Mesothelial cell of epicardium (in vitro differentiated cells): ENCODE results near the gene TVP23B. TPM values are rescaled to one million over a fixed set of nuclear protein-coding genes. Genes with fewer than 3 reads are reported as not detected.
"Not testable (repeated sequence)": the region's sequence is repeated elsewhere in the genome, so short reads cannot be mapped to it uniquely, and the experiment has no call there.

Experiments
- DNase-seq, 2 experiments: peaks; one replicate each; pipeline ENCODE4 v3.0.0; 2021; ENCODE audit warnings: low spot score in 2 of 2; ENCODE audit not compliant: unreplicated experiment in 2 of 2
- H3K27ac Mint-ChIP-seq: 2 replicates; pipeline ENCODE4 v1.8.0; 2021; ENCODE audit warnings: mixed read lengths
- H3K27me3 Mint-ChIP-seq: 2 replicates; pipeline ENCODE4 v1.8.0; 2021; ENCODE audit warnings: low read depth, mixed read lengths
- H3K36me3 Mint-ChIP-seq: 2 replicates; pipeline ENCODE4 v1.8.0; 2021; ENCODE audit warnings: mixed read lengths
- H3K4me1 Mint-ChIP-seq: 2 replicates; pipeline ENCODE4 v1.8.0; 2021; ENCODE audit warnings: mixed read lengths
- H3K4me3 Mint-ChIP-seq: 2 replicates; pipeline ENCODE4 v1.8.0; 2021; ENCODE audit warnings: mild to moderate bottlenecking, moderate library complexity, mixed read lengths
- H3K9me3 Mint-ChIP-seq: 2 replicates; pipeline ENCODE4 v1.8.0; 2021; ENCODE audit warnings: mixed read lengths
- CTCF ChIP-seq: fragments of 200-600 bp; sonication (generic); IDR thresholded peaks from one replicate; pipeline ENCODE4 v1.5.0; 2021; ENCODE audit warnings: antibody characterized with exemption; ENCODE audit not compliant: unreplicated experiment
- total RNA-seq: library from RNA; stranded (reverse); gene quantifications from 3 replicates; pipeline ENCODE4 v1.2.1, GENCODE V29; 2021

The TVP23B gene
- total RNA-seq, 1 donor from 2014 or later = 31.5 TPM

DNA sequence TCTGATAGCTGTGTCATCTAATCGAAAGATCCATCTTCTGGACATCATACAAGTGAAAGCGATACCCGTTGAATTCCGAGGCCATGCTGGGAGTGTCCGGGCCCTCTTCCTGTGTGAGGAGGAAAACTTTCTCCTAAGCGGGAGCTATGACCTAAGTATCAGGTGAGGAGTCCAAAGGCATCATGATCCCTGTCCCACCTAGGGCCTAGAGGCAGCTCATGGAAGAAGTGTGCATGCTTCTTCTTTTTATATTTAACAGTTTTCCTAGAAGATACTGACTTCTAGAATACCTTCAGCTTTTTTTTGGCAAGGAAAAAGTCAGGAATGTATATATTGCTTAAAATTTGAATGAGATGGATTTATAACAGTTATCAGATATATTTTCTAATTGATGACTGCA is 22.6 kb upstream of the TVP23B start:
- not testable (repeated sequence) for H3K4me1 Mint-ChIP-seq, H3K4me3 Mint-ChIP-seq, DNase-seq, H3K27me3 Mint-ChIP-seq, H3K9me3 Mint-ChIP-seq, H3K27ac Mint-ChIP-seq, H3K36me3 Mint-ChIP-seq

GRCh38 chr17:18760221-18760620 is 20.8 kb upstream of the TVP23B start:
- not testable (repeated sequence) for H3K27ac Mint-ChIP-seq, H3K9me3 Mint-ChIP-seq

DNA sequence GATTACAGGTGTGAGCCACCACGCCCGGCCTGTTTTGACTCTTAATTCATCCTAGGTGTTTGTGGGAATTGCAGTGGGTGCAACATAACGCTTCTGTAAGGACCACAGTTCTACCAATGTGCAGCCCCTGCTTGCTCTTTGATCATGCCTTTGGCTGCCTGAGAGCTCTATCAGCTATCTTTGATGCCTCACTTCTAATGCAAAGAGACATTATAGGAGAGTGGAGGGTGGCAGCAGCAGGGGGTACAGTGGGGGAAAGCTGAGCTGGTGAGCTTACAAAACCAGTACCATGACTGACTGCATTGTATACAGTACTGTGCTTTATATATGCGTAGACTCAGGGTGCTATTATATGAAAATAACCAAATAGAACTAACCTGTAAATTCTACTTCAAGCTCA is 10.4 kb upstream of the TVP23B start:
- H3K27me3 Mint-ChIP-seq, H3K27ac Mint-ChIP-seq, H3K36me3 Mint-ChIP-seq, H3K9me3 Mint-ChIP-seq, DNase-seq, H3K4me3 Mint-ChIP-seq: not testable (repeated sequence)
- peaks cover 16% of the 10 kb centered on the region for H3K4me1 Mint-ChIP-seq

More at GRCh38 chr17:18760221-18760620, 20.8 kb upstream of the TVP23B start:
- not testable (repeated sequence) for DNase-seq, H3K4me3 Mint-ChIP-seq, H3K4me1 Mint-ChIP-seq, H3K27me3 Mint-ChIP-seq, H3K36me3 Mint-ChIP-seq

DNA sequence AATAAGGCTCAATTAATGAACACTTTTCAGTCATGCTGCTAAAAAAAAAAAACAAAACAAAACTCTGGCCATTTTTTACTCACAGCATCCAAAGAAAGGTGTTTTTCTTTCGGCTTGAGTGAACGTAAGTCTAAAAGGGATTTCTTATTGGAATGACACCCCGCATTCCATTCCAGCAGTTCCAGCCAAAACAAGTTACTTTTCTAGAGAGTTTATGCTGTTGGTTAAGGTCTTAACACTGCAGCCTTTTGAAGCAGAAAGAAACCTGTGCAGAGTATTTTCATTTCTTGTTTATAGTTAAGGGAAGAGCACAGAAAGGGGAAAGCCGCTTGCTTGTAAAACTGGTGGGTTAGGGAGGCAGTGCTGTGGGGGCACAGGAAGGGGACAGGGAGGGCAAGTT is 9.9 kb upstream of the TVP23B start:
- H3K27me3 Mint-ChIP-seq, H3K36me3 Mint-ChIP-seq, DNase-seq, H3K4me3 Mint-ChIP-seq, H3K9me3 Mint-ChIP-seq: not testable (repeated sequence)
- H3K27ac Mint-ChIP-seq = peak overlapping the region; percentile 92
- H3K4me1 Mint-ChIP-seq = peaks cover 16% of the 10 kb centered on the region

- H3K4me3 Mint-ChIP-seq = no peak overlapping the region
- no peaks in the 10 kb centered on the region for H3K9me3 Mint-ChIP-seq
- H3K27me3 Mint-ChIP-seq = no peaks in the 10 kb centered on the region
- no peak for TF ChIP-seq CTCF
- H3K4me1 Mint-ChIP-seq = peaks cover 16% of the 10 kb centered on the region
- H3K27ac Mint-ChIP-seq = no peak overlapping the region
- H3K36me3 Mint-ChIP-seq = no peaks in the 10 kb centered on the region
- DNase-seq = no peak
Observed at GRCh38 chr17:18772471-18772870, 8.5 kb upstream of the TVP23B start.

- not testable (repeated sequence) for H3K27me3 Mint-ChIP-seq, DNase-seq, H3K9me3 Mint-ChIP-seq, H3K36me3 Mint-ChIP-seq
- H3K27ac Mint-ChIP-seq = peak overlapping the region; percentile 88
- peaks cover 20% of the 10 kb centered on the region for H3K4me1 Mint-ChIP-seq
- H3K4me3 Mint-ChIP-seq = peak overlapping the region; percentile 63
Observed at GRCh38 chr17:18781805-18782204, 822 bp downstream of the TVP23B start.

- H3K4me3 Mint-ChIP-seq, H3K36me3 Mint-ChIP-seq, DNase-seq, H3K27ac Mint-ChIP-seq, H3K9me3 Mint-ChIP-seq, H3K27me3 Mint-ChIP-seq: not testable (repeated sequence)
- H3K4me1 Mint-ChIP-seq = peaks cover 16% of the 10 kb centered on the region
Observed at GRCh38 chr17:18785933-18786332, 5.0 kb downstream of the TVP23B start.

GRCh38 chr17:18786890-18787289 is 5.9 kb downstream of the TVP23B start:
- not testable (repeated sequence) for H3K27ac Mint-ChIP-seq, H3K36me3 Mint-ChIP-seq, H3K9me3 Mint-ChIP-seq, DNase-seq, H3K27me3 Mint-ChIP-seq, H3K4me3 Mint-ChIP-seq
- peaks cover 15% of the 10 kb centered on the region for H3K4me1 Mint-ChIP-seq

GRCh38 chr17:18791402-18791801 is 10.4 kb downstream of the TVP23B start:
- peaks cover 12% of the 10 kb centered on the region for H3K4me1 Mint-ChIP-seq
- H3K9me3 Mint-ChIP-seq, H3K27me3 Mint-ChIP-seq, H3K4me3 Mint-ChIP-seq, H3K36me3 Mint-ChIP-seq, H3K27ac Mint-ChIP-seq, DNase-seq: not testable (repeated sequence)

DNA sequence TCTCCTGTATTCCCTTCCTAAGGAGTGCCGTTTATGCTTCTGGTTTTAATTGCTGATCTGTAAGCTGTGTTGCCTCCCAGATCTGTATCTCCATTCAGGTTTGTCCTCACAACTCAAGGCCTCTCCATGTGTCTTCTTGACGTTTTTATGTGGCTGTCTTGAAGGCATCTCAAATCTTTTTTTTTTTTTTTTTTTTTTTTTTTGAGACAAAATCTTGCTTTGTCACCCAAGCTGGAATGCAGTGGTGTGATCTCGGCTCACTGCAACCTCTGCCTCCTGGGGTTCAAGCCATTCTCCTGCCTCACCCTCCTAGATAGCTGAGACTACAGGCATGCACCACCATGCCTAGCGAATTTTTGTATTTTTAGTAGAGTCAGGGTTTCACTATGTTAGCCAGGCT is 13.9 kb downstream of the TVP23B start:
- Mint-ChIP-seq H3K4me1 (peaks cover 12% of the 10 kb centered on the region), H3K27ac (peak overlapping the region; percentile 71)

DNA sequence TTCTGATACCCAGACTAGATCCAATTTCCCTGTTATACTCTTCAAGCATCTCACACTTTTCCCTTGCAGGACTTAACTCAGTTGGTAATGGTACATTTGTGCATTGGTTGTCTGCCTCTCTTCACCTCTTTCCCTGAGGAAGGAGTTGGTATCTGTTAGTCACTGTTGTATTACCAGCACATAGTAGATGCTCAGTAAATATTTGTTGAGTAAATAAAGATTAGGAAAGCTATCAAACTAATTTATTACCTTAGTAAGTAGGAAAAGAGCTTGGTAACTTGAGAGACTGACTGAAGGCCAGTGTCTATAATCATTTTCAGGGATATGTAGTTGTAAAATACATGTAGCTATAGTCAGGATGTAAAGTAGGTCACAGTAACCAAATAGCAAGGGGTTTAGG is 15.9 kb downstream of the TVP23B start:
- H3K4me1 Mint-ChIP-seq = peaks cover 14% of the 10 kb centered on the region
- H3K27me3 Mint-ChIP-seq, DNase-seq, H3K27ac Mint-ChIP-seq, H3K9me3 Mint-ChIP-seq, H3K4me3 Mint-ChIP-seq: not testable (repeated sequence)
- peaks cover 14% of the 10 kb centered on the region for H3K36me3 Mint-ChIP-seq

More for the DNA sequence above, 13.9 kb downstream of the TVP23B start:
- not testable (repeated sequence) for H3K4me3 Mint-ChIP-seq, DNase-seq, H3K27me3 Mint-ChIP-seq, H3K9me3 Mint-ChIP-seq
- H3K36me3 Mint-ChIP-seq = peaks cover 11% of the 10 kb centered on the region

GRCh38 chr17:18803458-18804245 is 22.7 kb downstream of the TVP23B start:
- peaks cover 18% of the 10 kb centered on the region for H3K36me3 Mint-ChIP-seq
- H3K27ac Mint-ChIP-seq, H3K4me3 Mint-ChIP-seq, DNase-seq, H3K27me3 Mint-ChIP-seq, H3K4me1 Mint-ChIP-seq, H3K9me3 Mint-ChIP-seq: not testable (repeated sequence)

DNA sequence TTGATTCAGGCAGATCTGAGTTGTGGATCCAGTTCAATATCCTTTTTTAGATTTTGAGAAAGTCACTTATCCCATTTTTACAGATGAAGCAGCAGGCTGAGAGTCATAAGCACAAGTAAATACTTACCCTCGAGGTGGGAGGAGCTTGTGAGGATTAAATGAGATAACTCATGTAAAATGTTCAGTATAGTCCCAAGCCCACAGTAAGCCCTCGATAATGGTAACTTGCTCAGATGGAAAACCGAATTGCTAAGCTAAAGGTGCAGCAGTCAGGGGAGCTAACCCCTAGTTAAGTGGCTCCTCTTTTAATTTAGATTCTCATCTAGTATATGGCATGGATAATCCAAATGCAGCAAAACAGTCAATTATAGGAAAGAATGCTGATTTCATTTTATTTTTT is 34.9 kb downstream of the TVP23B start:
- DNase-seq, H3K4me1 Mint-ChIP-seq: not testable (repeated sequence)

More for the DNA sequence above, 34.9 kb downstream of the TVP23B start:
- H3K9me3 Mint-ChIP-seq, H3K27ac Mint-ChIP-seq, H3K4me3 Mint-ChIP-seq, H3K27me3 Mint-ChIP-seq, H3K36me3 Mint-ChIP-seq: not testable (repeated sequence)
